Endodermal cell (in vitro differentiated cells): ENCODE data around the gene LMF1. TPM values are rescaled to one million over a fixed set of nuclear protein-coding genes. Genes with fewer than 3 reads are reported as not detected.

Source experiments
- DNase-seq: peaks from one replicate; pipeline ENCODE4 v3.0.0-alpha.2; 2017
- H3K27ac ChIP-seq: 2 replicates; pipeline ENCODE4 v1.5.1; 2013; ENCODE audit warnings: mild to moderate bottlenecking, low read depth, low read length, moderate library complexity
- H3K27me3 ChIP-seq: 2 replicates; pipeline ENCODE4 v1.6.1; 2013; ENCODE audit warnings: mild to moderate bottlenecking, low read length, moderate library complexity; ENCODE audit not compliant: insufficient read depth, control insufficient read depth, poor library complexity, severe bottlenecking
- H3K36me3 ChIP-seq: 2 replicates; pipeline ENCODE4 v1.7.0; 2013; ENCODE audit warnings: mild to moderate bottlenecking, low read length, moderate library complexity; ENCODE audit not compliant: control insufficient read depth, insufficient read depth
- H3K4me1 ChIP-seq: one replicate; pipeline ENCODE4 v1.7.0; 2013; ENCODE audit warnings: low read length; ENCODE audit not compliant: control insufficient read depth, insufficient read depth
- H3K4me3 ChIP-seq: 2 replicates; pipeline ENCODE4 v1.5.1; 2013; ENCODE audit warnings: mild to moderate bottlenecking, low read length, moderate library complexity
- H3K9ac ChIP-seq: 2 replicates; pipeline ENCODE4 v1.6.1; 2013; ENCODE audit warnings: mild to moderate bottlenecking, low read length, moderate library complexity; ENCODE audit not compliant: poor library complexity, severe bottlenecking; ENCODE audit errors: extremely low read depth
- H3K9me3 ChIP-seq: 2 replicates; pipeline ENCODE4 v1.6.1; 2013; ENCODE audit warnings: mild to moderate bottlenecking, low read length, moderate library complexity; ENCODE audit not compliant: control insufficient read depth
- H3K27ac Mint-ChIP-seq: 2 replicates; pipeline ENCODE4 v1.8.0; 2020; ENCODE audit warnings: mixed read lengths
- H3K27me3 Mint-ChIP-seq: 2 replicates; pipeline ENCODE4 v1.8.0; 2021; ENCODE audit warnings: mild to moderate bottlenecking, mixed read lengths; ENCODE audit not compliant: insufficient read depth
- H3K36me3 Mint-ChIP-seq: 2 replicates; pipeline ENCODE4 v1.8.0; 2020; ENCODE audit warnings: low read depth, mixed read lengths
- H3K4me1 Mint-ChIP-seq: 2 replicates; pipeline ENCODE4 v1.8.0; 2020; ENCODE audit warnings: mixed read lengths
- H3K4me3 Mint-ChIP-seq: 2 replicates; pipeline ENCODE4 v1.8.0; 2020; ENCODE audit warnings: mild to moderate bottlenecking, moderate library complexity, mixed read lengths
- H3K9me3 Mint-ChIP-seq: 2 replicates; pipeline ENCODE4 v1.8.0; 2020; ENCODE audit warnings: mild to moderate bottlenecking, mixed read lengths
- WGBS, 2 experiments: methylation state at CpG; one replicate each; pipeline versions ENCODE4 v1.1.5 to v1.1.7; 2013; ENCODE audit warnings: missing lambda C conversion rate in 2 of 2, mixed read lengths in 1 of 2; ENCODE audit not compliant: insufficient coverage in 1 of 2, insufficient read length in 1 of 2; 5-methylcytosine and 5-hydroxymethylcytosine counted together
- total RNA-seq, 2 donors: library from RNA; stranded (reverse); fragmentation: NEBNext Ultra II Directional in 1 of 2; extraction: Animal tissue kit (Norgen Biotek cat#: 25700) in 1 of 2; gene quantifications; 2 replicates in 1 of 2; 3 replicates in 1 of 2; pipeline ENCODE4 v1.2.1, GENCODE V29; 2021
- TF ChIP-seq, protein P1 (sequence below): fragments of 200-600 bp; sonication (generic); conservative IDR thresholded peaks from 2 replicates; pipeline ENCODE4 v1.5.0; 2021; ENCODE audit warnings: antibody characterized with exemption, mild to moderate bottlenecking

The LMF1 gene
- total RNA-seq, 2 donors from 2014 or later = 13.7 to 15.1 TPM

DNA sequence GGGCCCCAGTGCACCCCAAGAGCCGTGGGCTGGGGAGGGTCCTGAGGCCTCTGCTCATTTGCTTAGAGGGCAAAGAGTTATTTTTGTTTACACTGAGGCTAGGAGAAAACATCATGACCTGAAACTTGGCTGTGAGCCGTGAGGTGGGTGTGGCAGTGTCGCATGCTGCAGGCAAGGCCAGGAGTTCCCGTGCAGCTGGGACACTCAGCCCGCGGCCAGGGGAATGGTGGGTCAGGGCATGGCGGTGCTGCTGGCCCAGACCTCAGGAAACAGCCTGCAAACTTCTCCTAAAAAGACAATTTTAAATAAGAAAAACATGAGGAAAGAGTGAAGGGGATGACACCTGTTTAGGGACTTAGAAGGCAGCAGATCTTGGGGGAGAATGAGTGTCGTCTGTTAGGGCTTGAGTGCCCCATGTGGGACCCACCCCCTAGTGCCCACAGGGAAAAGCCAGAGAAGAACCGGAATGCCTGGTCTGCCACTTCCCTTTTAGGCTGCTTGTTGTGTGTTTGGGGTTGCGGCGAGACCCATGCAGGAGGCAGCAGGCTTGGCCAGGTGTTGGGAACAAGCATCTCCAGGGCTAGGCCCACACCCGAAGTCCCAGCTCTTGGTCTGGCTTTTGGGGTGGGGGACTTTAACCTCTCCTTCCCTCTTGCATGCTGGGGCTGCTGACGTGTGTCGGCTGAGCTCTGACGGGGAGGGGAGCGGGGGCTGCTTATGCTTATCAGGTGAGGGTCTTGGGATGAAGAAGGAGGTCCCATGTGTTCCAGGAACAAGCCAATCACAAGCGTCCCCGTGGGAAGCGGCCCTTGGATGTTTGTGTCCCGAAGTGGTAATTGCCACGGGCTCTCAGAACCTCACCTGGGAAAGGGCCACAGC lies 89.3 kb downstream of the LMF1 start:
- Mint-ChIP-seq H3K27ac (no peak overlapping the region), H3K27me3 (no peaks in the 10 kb centered on the region), H3K4me3 (no peak overlapping the region), H3K9me3 (peaks cover 2% of the 10 kb centered on the region), H3K36me3 (no peaks in the 10 kb centered on the region), H3K4me1 (no peaks in the 10 kb centered on the region)
- H3K4me1 ChIP-seq = no peaks in the 10 kb centered on the region
- H3K9me3 ChIP-seq = peaks cover 11% of the 10 kb centered on the region
- WGBS, 2 experiments = 89 to 96% methylated on average over 15 to 21 of the region's 21 CpGs
- H3K36me3 ChIP-seq = no peaks in the 10 kb centered on the region
- no peak overlapping the region for H3K27ac ChIP-seq
- H3K9ac ChIP-seq = no peak overlapping the region
- no peaks in the 10 kb centered on the region for H3K27me3 ChIP-seq
- H3K4me3 ChIP-seq = no peak overlapping the region
- TF ChIP-seq, protein P1, sequence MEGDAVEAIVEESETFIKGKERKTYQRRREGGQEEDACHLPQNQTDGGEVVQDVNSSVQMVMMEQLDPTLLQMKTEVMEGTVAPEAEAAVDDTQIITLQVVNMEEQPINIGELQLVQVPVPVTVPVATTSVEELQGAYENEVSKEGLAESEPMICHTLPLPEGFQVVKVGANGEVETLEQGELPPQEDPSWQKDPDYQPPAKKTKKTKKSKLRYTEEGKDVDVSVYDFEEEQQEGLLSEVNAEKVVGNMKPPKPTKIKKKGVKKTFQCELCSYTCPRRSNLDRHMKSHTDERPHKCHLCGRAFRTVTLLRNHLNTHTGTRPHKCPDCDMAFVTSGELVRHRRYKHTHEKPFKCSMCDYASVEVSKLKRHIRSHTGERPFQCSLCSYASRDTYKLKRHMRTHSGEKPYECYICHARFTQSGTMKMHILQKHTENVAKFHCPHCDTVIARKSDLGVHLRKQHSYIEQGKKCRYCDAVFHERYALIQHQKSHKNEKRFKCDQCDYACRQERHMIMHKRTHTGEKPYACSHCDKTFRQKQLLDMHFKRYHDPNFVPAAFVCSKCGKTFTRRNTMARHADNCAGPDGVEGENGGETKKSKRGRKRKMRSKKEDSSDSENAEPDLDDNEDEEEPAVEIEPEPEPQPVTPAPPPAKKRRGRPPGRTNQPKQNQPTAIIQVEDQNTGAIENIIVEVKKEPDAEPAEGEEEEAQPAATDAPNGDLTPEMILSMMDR = no peak
- no peak for DNase-seq

DNA sequence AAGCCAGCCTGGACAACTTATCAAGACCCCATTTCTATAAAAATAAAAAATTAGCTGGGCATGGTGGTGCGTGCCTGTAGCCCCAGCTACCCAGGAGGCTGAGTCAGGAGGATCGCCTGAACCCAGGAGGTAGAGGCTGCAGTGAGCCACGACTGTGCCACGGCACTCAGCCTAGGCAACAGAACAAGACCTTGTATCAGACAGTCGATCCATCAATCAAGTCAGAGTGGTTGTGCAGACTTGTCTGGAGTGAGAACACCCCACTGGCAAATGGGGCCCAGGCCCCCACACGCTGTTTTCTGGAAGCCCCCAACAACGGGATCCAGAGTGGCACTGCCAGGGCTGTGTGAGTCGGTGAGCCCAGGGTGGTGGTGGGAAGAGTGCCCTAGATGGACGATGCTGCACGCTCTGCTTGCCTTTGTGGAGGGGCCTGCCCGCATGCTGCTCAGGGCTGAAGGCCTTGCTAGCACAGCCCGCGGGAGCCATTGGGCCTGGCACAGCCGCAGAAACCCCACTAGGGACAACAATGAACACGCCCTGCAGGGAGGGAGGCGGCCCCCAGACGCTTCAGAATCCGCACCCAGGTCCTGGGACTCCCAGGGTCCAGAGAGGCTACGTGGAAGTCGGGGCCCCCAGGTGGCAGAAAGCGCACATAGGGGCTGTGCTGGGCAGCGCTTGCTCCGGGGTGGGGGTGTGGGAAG lies 90.2 kb downstream of the LMF1 start:
- H3K4me3 ChIP-seq = no peak overlapping the region
- TF ChIP-seq, protein P1 = no peak
- H3K9me3 Mint-ChIP-seq = peaks cover 2% of the 10 kb centered on the region
- no peak overlapping the region for H3K9ac ChIP-seq
- H3K4me1 ChIP-seq = no peaks in the 10 kb centered on the region
- no peaks in the 10 kb centered on the region for H3K36me3 Mint-ChIP-seq
- WGBS, 2 experiments = 89 to 90% methylated on average over 17 to 23 of the region's 23 CpGs
- no peaks in the 10 kb centered on the region for H3K4me1 Mint-ChIP-seq
- H3K4me3 Mint-ChIP-seq = no peak overlapping the region
- H3K27me3 ChIP-seq = no peaks in the 10 kb centered on the region
- H3K27ac ChIP-seq = no peak overlapping the region
- no peak overlapping the region for H3K27ac Mint-ChIP-seq
- DNase-seq = no peak
- H3K9me3 ChIP-seq = peaks cover 11% of the 10 kb centered on the region
- H3K27me3 Mint-ChIP-seq = no peaks in the 10 kb centered on the region
- no peaks in the 10 kb centered on the region for H3K36me3 ChIP-seq

DNA sequence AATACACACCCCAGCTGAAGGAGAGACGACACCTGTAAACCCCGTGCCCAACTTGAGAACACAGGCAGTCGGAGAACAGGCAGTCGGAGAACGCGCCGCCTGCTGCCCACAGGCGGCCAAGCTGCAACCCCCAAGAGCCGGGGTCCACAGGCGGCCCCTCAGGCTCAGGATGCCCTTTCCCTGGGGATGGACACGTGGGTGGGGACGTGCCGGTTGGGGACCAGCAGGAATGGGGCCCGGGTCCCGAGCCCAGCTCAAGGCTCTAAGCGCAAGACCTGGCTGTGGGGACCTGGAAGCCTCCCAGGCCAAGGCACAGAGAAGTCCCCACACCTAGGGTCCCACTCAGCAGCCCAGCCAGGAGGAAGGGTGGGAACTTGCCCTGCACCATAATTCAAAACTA lies 90.8 kb downstream of the LMF1 start:
- H3K4me3 Mint-ChIP-seq = no peak overlapping the region
- no peaks in the 10 kb centered on the region for H3K36me3 ChIP-seq
- H3K4me1 ChIP-seq = no peaks in the 10 kb centered on the region
- H3K9me3 Mint-ChIP-seq = peaks cover 2% of the 10 kb centered on the region
- no peak overlapping the region for H3K27ac ChIP-seq
- H3K9ac ChIP-seq = no peak overlapping the region
- H3K4me3 ChIP-seq = no peak overlapping the region
- no peaks in the 10 kb centered on the region for H3K27me3 ChIP-seq
- no peaks in the 10 kb centered on the region for H3K27me3 Mint-ChIP-seq
- 93 to 95% methylated on average over 12 to 16 of the region's 16 CpGs for WGBS, 2 experiments
- TF ChIP-seq, protein P1 = no peak
- no peak for DNase-seq
- H3K36me3 Mint-ChIP-seq = no peaks in the 10 kb centered on the region
- no peak overlapping the region for H3K27ac Mint-ChIP-seq
- H3K9me3 ChIP-seq = peaks cover 11% of the 10 kb centered on the region
- no peaks in the 10 kb centered on the region for H3K4me1 Mint-ChIP-seq
